Erythroblast (primary cell): ENCODE measurements around the gene RRAGD.

Source experiments
- GATA1 ChIP-seq: IDR thresholded peaks from 2 replicates; pipeline ENCODE4 v1.6.1; 2011; ENCODE audit warnings: low read depth, mild to moderate bottlenecking, control low read depth, low read length, moderate library complexity
- POLR2A ChIP-seq: IDR thresholded peaks from 2 replicates; pipeline ENCODE4 v1.6.1; 2011; ENCODE audit warnings: mild to moderate bottlenecking, low read length

GRCh38 chr6:89385156-89385667, 26.9 kb downstream of the RRAGD start:
- no peak for TF ChIP-seq POLR2A
- TF ChIP-seq GATA1, result no peak
